ENCODE data around the gene SHANK3. TPM values are rescaled to one million over a fixed set of nuclear protein-coding genes. Genes with fewer than 3 reads are reported as not detected.

SHANK3 gene
- total and polyA plus RNA-seq, 4 donors = 1.1 to 10.0 (median 5.8) TPM

GRCh38 chr22:50708474-50708873, 35.9 kb downstream of the SHANK3 start:
- Histone ChIP-seq H3K4me3 (ENCODE audit: low read depth in 1 of 3, low read length in 3 of 3) (no peak overlapping the region), H3K9me3 (ENCODE audit: control insufficient read depth in 4 of 4, low read length in 3 of 4) (no peaks in the 10 kb centered on the region), H3K4me1 (ENCODE audit: control insufficient read depth in 4 of 4, insufficient read depth in 4 of 4, low read length in 3 of 4) (peaks cover 0 to 24% (median 10%) of the 10 kb centered on the region in 4 donors), H3K27ac (ENCODE audit: low read depth in 1 of 2, low read length in 2 of 2) (no peak overlapping the region), H3K36me3 (ENCODE audit: control insufficient read depth in 4 of 4, insufficient read depth in 3 of 4, low read depth in 1 of 4, low read length in 3 of 4) (peaks cover 0 to 16% (median 7%) of the 10 kb centered on the region in 4 donors), H3K27me3 (ENCODE audit: control insufficient read depth in 4 of 4, insufficient read depth in 4 of 4, low read length in 3 of 4) (no peaks in the 10 kb centered on the region), H3K9ac (ENCODE audit: low read depth in 1 of 2, low read length in 2 of 2) (no peak overlapping the region)
- 95% methylated on average over 3 of the region's 3 CpGs for WGBS
- TF ChIP-seq SP1 (IDR thresholded peaks at IDR 0.05) (no peak), REST (IDR thresholded peaks at IDR 0.05) (no peak), RAD21 (IDR thresholded peaks at IDR 0.05) (no peak), HNF4A (conservative IDR thresholded peaks at IDR 0.05) (no peak), ZBTB33 (IDR thresholded peaks at IDR 0.05) (no peak), GABPA (IDR thresholded peaks at IDR 0.05 in 1 of 2, conservative IDR thresholded peaks at IDR 0.05 in 1 of 2) (no peak), RXRA (IDR thresholded peaks at IDR 0.05) (no peak), HNF4G (IDR thresholded peaks at IDR 0.05) (no peak), JUND (IDR thresholded peaks at IDR 0.05) (no peak), YY1 (IDR thresholded peaks at IDR 0.05) (no peak), FOXA1 (IDR thresholded peaks at IDR 0.05) (no peak), CTCF (IDR thresholded peaks at IDR 0.05; ENCODE audit: low read depth, low read length, missing input control) (no peak), EGR1 (IDR thresholded peaks at IDR 0.05; ENCODE audit: low read depth in 2 of 2) (no peak), FOXA2 (IDR thresholded peaks at IDR 0.05) (no peak), NR2F2 (IDR thresholded peaks at IDR 0.05) (no peak)
- no peak for DNase-seq (ENCODE audit: low spot score)

GRCh38 chr22:50708996-50709395, 36.4 kb downstream of the SHANK3 start:
- 71% methylated on average over 6 of the region's 6 CpGs for WGBS
- Histone ChIP-seq H3K9me3 (ENCODE audit: control insufficient read depth in 4 of 4, low read length in 3 of 4) (no peaks in the 10 kb centered on the region), H3K9ac (ENCODE audit: low read depth in 1 of 2, low read length in 2 of 2) (no peak overlapping the region), H3K27ac (ENCODE audit: low read depth in 1 of 2, low read length in 2 of 2) (no peak overlapping the region), H3K4me3 (ENCODE audit: low read depth in 1 of 3, low read length in 3 of 3) (no peak overlapping the region), H3K36me3 (ENCODE audit: control insufficient read depth in 4 of 4, insufficient read depth in 3 of 4, low read depth in 1 of 4, low read length in 3 of 4) (peaks cover 0 to 19% (median 7%) of the 10 kb centered on the region in 4 donors), H3K4me1 (ENCODE audit: control insufficient read depth in 4 of 4, insufficient read depth in 4 of 4, low read length in 3 of 4) (peaks cover 0 to 18% (median 8%) of the 10 kb centered on the region in 4 donors), H3K27me3 (ENCODE audit: control insufficient read depth in 4 of 4, insufficient read depth in 4 of 4, low read length in 3 of 4) (no peaks in the 10 kb centered on the region)
- TF ChIP-seq RXRA (IDR thresholded peaks at IDR 0.05) = no peak
- TF ChIP-seq HNF4A (conservative IDR thresholded peaks at IDR 0.05) = peak; percentile 13 to 60
- no peak for DNase-seq (ENCODE audit: low spot score)

All from liver (tissue), 9 donors.